Measurements from ENCODE around the gene LRRC71. TPM values are rescaled to one million over a fixed set of nuclear protein-coding genes. Genes with fewer than 3 reads are reported as not detected.

The LRRC71 gene
- total RNA-seq, 1 donor from 2014 or later = 0.14 TPM

DNA sequence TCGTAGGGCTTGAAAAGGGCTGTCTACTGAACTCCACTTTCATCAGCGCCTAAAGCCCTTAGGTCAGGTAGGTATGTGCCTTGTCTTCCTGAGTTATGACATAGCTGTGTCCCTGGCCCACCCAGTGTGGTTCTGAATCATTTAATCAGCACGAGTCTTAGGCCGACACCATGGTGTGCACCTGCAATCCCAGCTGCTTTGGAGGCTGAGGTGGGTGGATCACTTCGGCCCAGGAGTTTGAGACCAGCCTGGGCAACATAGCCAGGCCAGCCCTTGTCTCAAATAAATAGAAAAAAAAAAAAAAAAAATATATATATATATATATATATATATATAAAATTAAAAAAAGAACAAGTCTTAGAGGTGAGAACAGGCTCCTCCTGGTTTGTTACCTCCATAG is 15.8 kb downstream of the LRRC71 start:
- Histone ChIP-seq H3K9me3 (ENCODE audit: insufficient read depth, low read depth, low read length) (no peaks in the 10 kb centered on the region), H2AFZ (ENCODE audit: low read depth, low read length) (no peak overlapping the region), H3K4me1 (ENCODE audit: insufficient read depth, low read length) (no peaks in the 10 kb centered on the region), H4K20me1 (ENCODE audit: insufficient read depth, low read length) (no peaks in the 10 kb centered on the region), H3K27me3 (ENCODE audit: insufficient read depth, low read length) (no peaks in the 10 kb centered on the region), H3K4me3 (ENCODE audit: insufficient read depth, low read depth, low read length) (no peak overlapping the region), H3K9ac (ENCODE audit: low read length) (no peak overlapping the region), H3K36me3 (ENCODE audit: insufficient read depth, low read length) (peaks cover 13% of the 10 kb centered on the region), H3K27ac (ENCODE audit: low read depth, low read length) (no peak overlapping the region), H3K4me2 (ENCODE audit: low read length) (no peak overlapping the region), H3K79me2 (ENCODE audit: insufficient read depth, low read length) (no peaks in the 10 kb centered on the region)
- FAIRE-seq (no peak), DNase-seq (ENCODE audit: low read depth) (no peak)
- TF ChIP-seq, protein P1, sequence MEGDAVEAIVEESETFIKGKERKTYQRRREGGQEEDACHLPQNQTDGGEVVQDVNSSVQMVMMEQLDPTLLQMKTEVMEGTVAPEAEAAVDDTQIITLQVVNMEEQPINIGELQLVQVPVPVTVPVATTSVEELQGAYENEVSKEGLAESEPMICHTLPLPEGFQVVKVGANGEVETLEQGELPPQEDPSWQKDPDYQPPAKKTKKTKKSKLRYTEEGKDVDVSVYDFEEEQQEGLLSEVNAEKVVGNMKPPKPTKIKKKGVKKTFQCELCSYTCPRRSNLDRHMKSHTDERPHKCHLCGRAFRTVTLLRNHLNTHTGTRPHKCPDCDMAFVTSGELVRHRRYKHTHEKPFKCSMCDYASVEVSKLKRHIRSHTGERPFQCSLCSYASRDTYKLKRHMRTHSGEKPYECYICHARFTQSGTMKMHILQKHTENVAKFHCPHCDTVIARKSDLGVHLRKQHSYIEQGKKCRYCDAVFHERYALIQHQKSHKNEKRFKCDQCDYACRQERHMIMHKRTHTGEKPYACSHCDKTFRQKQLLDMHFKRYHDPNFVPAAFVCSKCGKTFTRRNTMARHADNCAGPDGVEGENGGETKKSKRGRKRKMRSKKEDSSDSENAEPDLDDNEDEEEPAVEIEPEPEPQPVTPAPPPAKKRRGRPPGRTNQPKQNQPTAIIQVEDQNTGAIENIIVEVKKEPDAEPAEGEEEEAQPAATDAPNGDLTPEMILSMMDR (IDR thresholded peaks at IDR 0.05; ENCODE audit: insufficient read depth, low read depth, low read length) = no peak
- no peak for TF ChIP-seq EZH2 (IDR thresholded peaks at IDR 0.05; ENCODE audit: insufficient read depth, low read length)
- Mint-ChIP-seq H3K4me1 (ENCODE audit: low read depth, unreplicated experiment) (peaks cover 2% of the 10 kb centered on the region), H3K27me3 (ENCODE audit: low read depth, unreplicated experiment) (peaks cover 11% of the 10 kb centered on the region), H3K4me3 (ENCODE audit: unreplicated experiment) (no peak overlapping the region), H3K9me3 (ENCODE audit: unreplicated experiment) (no peaks in the 10 kb centered on the region), H3K36me3 (ENCODE audit: low read depth, unreplicated experiment) (peaks cover 32% of the 10 kb centered on the region), H3K27ac (ENCODE audit: unreplicated experiment) (no peak overlapping the region)

DNA sequence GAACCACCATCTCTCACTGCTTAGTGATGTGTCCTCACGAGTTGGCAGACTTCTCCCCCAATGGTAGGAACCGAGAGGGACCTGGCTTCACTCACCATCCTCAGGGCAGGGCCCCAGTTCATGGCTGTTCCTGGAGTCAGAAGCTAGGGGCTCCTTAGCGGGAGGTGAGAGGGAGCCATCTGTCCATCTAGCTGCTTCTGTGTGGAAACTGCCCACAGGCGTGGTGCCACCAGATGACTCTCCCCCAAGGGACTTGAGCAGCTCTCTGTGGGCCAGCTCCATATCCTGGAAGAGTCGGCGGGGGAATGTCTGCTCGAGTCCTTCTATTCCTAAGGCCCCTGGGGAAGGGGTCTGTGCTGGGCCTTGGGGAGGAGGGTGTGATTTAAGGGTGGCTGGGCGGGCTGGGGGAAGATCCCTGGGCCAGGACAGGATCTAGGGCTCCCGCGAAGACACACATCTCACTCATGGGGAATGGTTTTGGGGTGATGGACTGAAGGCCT is 16.3 kb downstream of the LRRC71 start:
- no peak overlapping the region for H2AFZ ChIP-seq (ENCODE audit: low read depth, low read length)
- H3K9me3 ChIP-seq (ENCODE audit: insufficient read depth, low read depth, low read length) = no peaks in the 10 kb centered on the region
- peaks cover 14% of the 10 kb centered on the region for H3K36me3 ChIP-seq (ENCODE audit: insufficient read depth, low read length)
- no peak overlapping the region for H3K27ac Mint-ChIP-seq (ENCODE audit: unreplicated experiment)
- H3K27me3 ChIP-seq (ENCODE audit: insufficient read depth, low read length) = no peaks in the 10 kb centered on the region
- H3K4me3 ChIP-seq (ENCODE audit: insufficient read depth, low read depth, low read length) = no peak overlapping the region
- H3K79me2 ChIP-seq (ENCODE audit: insufficient read depth, low read length) = no peaks in the 10 kb centered on the region
- peaks cover 2% of the 10 kb centered on the region for H3K4me1 Mint-ChIP-seq (ENCODE audit: low read depth, unreplicated experiment)
- H3K36me3 Mint-ChIP-seq (ENCODE audit: low read depth, unreplicated experiment) = peaks cover 36% of the 10 kb centered on the region
- TF ChIP-seq, protein P1 (IDR thresholded peaks at IDR 0.05; ENCODE audit: insufficient read depth, low read depth, low read length) = no peak
- TF ChIP-seq EZH2 (IDR thresholded peaks at IDR 0.05; ENCODE audit: insufficient read depth, low read length) = no peak
- H3K4me1 ChIP-seq (ENCODE audit: insufficient read depth, low read length) = no peaks in the 10 kb centered on the region
- H3K27me3 Mint-ChIP-seq (ENCODE audit: low read depth, unreplicated experiment) = peaks cover 7% of the 10 kb centered on the region
- FAIRE-seq (no peak), DNase-seq (ENCODE audit: low read depth) (no peak)
- no peaks in the 10 kb centered on the region for H3K9me3 Mint-ChIP-seq (ENCODE audit: unreplicated experiment)
- H3K9ac ChIP-seq (ENCODE audit: low read length) = no peak overlapping the region
- no peak overlapping the region for H3K4me2 ChIP-seq (ENCODE audit: low read length)
- no peak overlapping the region for H3K27ac ChIP-seq (ENCODE audit: low read depth, low read length)
- H3K4me3 Mint-ChIP-seq (ENCODE audit: unreplicated experiment) = no peak overlapping the region
- H4K20me1 ChIP-seq (ENCODE audit: insufficient read depth, low read length) = no peaks in the 10 kb centered on the region

DNA sequence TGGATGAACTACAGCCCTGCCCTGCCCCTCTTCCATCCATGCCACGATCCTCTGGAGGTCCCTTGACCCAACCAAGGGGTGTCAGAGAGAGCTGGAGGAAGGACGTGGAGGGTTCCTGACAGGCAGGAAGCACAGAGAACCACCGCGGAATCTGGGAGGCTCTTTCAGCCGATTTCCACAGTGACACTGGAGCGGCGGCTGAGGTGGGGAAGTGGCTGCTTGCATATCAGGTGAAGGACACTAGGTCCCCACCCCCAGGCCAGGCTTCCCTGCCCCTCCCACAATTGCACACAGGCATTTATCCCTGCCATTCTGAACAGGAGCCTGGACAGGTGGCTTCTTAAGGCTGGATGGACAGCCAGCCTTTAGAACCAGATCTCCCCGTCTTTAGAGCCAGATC is 17.5 kb downstream of the LRRC71 start:
- no peaks in the 10 kb centered on the region for H3K79me2 ChIP-seq (ENCODE audit: insufficient read depth, low read length)
- no peak overlapping the region for H3K9ac ChIP-seq (ENCODE audit: low read length)
- no peaks in the 10 kb centered on the region for H3K4me1 Mint-ChIP-seq (ENCODE audit: low read depth, unreplicated experiment)
- H3K36me3 Mint-ChIP-seq (ENCODE audit: low read depth, unreplicated experiment) = peaks cover 43% of the 10 kb centered on the region
- H3K4me1 ChIP-seq (ENCODE audit: insufficient read depth, low read length) = no peaks in the 10 kb centered on the region
- H2AFZ ChIP-seq (ENCODE audit: low read depth, low read length) = no peak overlapping the region
- H3K4me3 Mint-ChIP-seq (ENCODE audit: unreplicated experiment) = no peak overlapping the region
- no peaks in the 10 kb centered on the region for H3K27me3 ChIP-seq (ENCODE audit: insufficient read depth, low read length)
- peaks cover 7% of the 10 kb centered on the region for H3K27me3 Mint-ChIP-seq (ENCODE audit: low read depth, unreplicated experiment)
- H3K9me3 ChIP-seq (ENCODE audit: insufficient read depth, low read depth, low read length) = no peaks in the 10 kb centered on the region
- H3K36me3 ChIP-seq (ENCODE audit: insufficient read depth, low read length) = peaks cover 20% of the 10 kb centered on the region
- no peaks in the 10 kb centered on the region for H3K9me3 Mint-ChIP-seq (ENCODE audit: unreplicated experiment)
- TF ChIP-seq, protein P1 (IDR thresholded peaks at IDR 0.05; ENCODE audit: insufficient read depth, low read depth, low read length) = no peak
- no peak for TF ChIP-seq EZH2 (IDR thresholded peaks at IDR 0.05; ENCODE audit: insufficient read depth, low read length)
- H3K4me3 ChIP-seq (ENCODE audit: insufficient read depth, low read depth, low read length) = no peak overlapping the region
- H3K4me2 ChIP-seq (ENCODE audit: low read length) = no peak overlapping the region
- no peak overlapping the region for H3K27ac ChIP-seq (ENCODE audit: low read depth, low read length)
- no peak for FAIRE-seq
- DNase-seq (ENCODE audit: low read depth) = no peak
- no peaks in the 10 kb centered on the region for H4K20me1 ChIP-seq (ENCODE audit: insufficient read depth, low read length)
- H3K27ac Mint-ChIP-seq (ENCODE audit: unreplicated experiment) = no peak overlapping the region

Measured in astrocyte (in vitro differentiated cells and primary cell).